NCI-H748 (cell line): ENCODE results near the gene C11orf86.
"Not testable (repeated sequence)": the region's sequence is repeated elsewhere in the genome, so short reads cannot be mapped to it uniquely, and the experiment has no call there.

Source experiments
- DNase-seq: peaks from one replicate; lab custom pipeline; 2025; ENCODE audit not compliant: unreplicated experiment; lab: John Stamatoyannopoulos, UW

The C11orf86 gene

GRCh38 chr11:66974724-66975404, at the start of gene C11orf86:
C11orf86 (plus strand) TSS chr11:66975304; CDS start chr11:66975363, 59 bp downstream.
- DNase-seq: no peak

GRCh38 chr11:66929753-66930152, 45.4 kb upstream of the C11orf86 start:
- no peak for DNase-seq

- DNase-seq: no peak
Measured at GRCh38 chr11:66932543-66932942, 42.6 kb upstream of the C11orf86 start.

GRCh38 chr11:66933531-66933930, 41.6 kb upstream of the C11orf86 start:
- no peak for DNase-seq

- DNase-seq: no peak
Measured at GRCh38 chr11:66934950-66935779, 39.9 kb upstream of the C11orf86 start.

GRCh38 chr11:66936311-66936711, 38.8 kb upstream of the C11orf86 start:
- DNase-seq: no peak

GRCh38 chr11:66937193-66937733, 37.8 kb upstream of the C11orf86 start:
- no peak for DNase-seq

- DNase-seq: no peak
Measured at GRCh38 chr11:66938582-66939135, 36.4 kb upstream of the C11orf86 start.

- DNase-seq: no peak
Measured at GRCh38 chr11:66950112-66950535, 25.0 kb upstream of the C11orf86 start.

GRCh38 chr11:66951135-66951534, 24.0 kb upstream of the C11orf86 start:
- no peak for DNase-seq

- peak; percentile 49 for DNase-seq
Measured at GRCh38 chr11:66951927-66952337, 23.2 kb upstream of the C11orf86 start.

- no peak for DNase-seq
Measured at GRCh38 chr11:66953081-66953833, 21.8 kb upstream of the C11orf86 start.

- no peak for DNase-seq
Measured at GRCh38 chr11:66956689-66957290, 18.3 kb upstream of the C11orf86 start.

- DNase-seq: no peak
Measured at GRCh38 chr11:66957971-66958231, 17.2 kb upstream of the C11orf86 start.

GRCh38 chr11:66958232-66958955, 16.7 kb upstream of the C11orf86 start, which contains the start of gene PC:
PC (minus strand) TSS chr11:66958383; CDS start chr11:66872159, 86,224 bp downstream.
- DNase-seq: peak; percentile 99

- DNase-seq: no peak
Measured at GRCh38 chr11:66958956-66959274, 16.2 kb upstream of the C11orf86 start.

- DNase-seq: not testable (repeated sequence)
Measured at GRCh38 chr11:66961691-66962213, 13.4 kb upstream of the C11orf86 start.

GRCh38 chr11:66962247-66962646, 12.9 kb upstream of the C11orf86 start:
- DNase-seq: no peak

- DNase-seq: no peak
Measured at GRCh38 chr11:66962801-66963200, 12.3 kb upstream of the C11orf86 start.

- no peak for DNase-seq
Measured at GRCh38 chr11:66964495-66964894, 10.6 kb upstream of the C11orf86 start.
